ENCODE measurements around the gene SGK1. TPM values are rescaled to one million over a fixed set of nuclear protein-coding genes. Genes with fewer than 3 reads are reported as not detected.
"Not testable (repeated sequence)": the region's sequence is repeated elsewhere in the genome, so short reads cannot be mapped to it uniquely, and the experiment has no call there.

The SGK1 gene
- polyA plus RNA-seq, 10 donors: 24.1 to 42.8 (median 29.0) TPM

DNA sequence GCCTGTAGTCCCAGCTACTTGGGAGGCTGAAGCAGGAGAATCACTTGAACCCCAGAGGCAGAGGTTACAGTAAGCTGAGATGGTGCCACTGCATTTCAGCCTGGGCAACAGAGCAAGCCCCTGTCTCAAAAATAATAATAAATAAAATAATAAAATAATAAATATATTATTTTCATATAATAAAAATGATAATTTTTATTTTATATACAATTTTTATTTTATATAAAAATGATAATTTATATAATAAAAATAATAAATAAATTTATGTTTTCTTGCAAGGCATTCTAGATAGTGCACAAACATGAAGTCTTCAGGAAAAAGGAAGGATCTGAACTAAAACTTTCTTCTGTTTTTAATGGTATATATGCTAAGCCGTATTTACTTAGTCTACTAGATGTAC, 12.6 kb upstream of the SGK1 start:
- no peak for DNase-seq

- no peak for DNase-seq
Observed at GRCh38 chr6:134328792-134329191, 10.9 kb upstream of the SGK1 start.

GRCh38 chr6:134328138-134328537, 10.2 kb upstream of the SGK1 start:
- no peak for DNase-seq

DNA sequence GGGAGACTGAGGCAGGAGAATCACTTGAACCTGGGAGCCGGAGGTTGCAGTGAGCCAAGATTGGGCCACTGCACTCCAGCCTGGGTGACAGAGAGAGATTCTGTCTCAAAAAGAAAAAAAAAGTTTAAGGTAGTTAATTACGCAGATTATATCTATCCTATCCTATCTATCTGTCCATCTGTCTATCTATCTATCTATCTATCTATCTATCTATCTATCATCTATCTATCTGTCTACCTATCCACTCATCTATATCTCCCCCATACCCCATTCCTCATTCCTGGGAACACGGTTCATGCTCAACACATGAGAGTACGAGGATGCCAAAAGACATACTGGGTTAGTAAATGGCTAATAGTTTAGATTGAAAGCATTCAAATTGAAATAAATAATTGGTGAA, 8.3 kb upstream of the SGK1 start:
- not testable (repeated sequence) for DNase-seq

DNA sequence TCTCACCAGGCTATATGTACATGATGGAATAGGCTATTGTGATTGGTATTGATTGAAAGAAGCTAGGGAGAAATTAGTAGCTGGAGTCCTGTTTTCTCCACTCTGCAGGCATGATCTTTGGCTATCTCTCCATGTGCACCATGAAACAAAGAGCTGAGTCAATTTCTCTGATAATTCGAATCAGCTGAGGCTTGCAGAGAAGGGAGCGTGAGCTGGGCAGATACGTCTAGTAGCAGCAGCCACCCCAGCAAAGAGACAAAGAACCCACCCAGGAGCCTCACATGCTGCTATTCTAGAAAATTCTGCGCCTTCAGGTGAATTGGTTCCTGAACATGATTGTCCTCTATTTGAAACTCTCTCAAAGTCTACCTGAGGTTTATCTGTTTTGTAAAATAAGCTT, 6.9 kb upstream of the SGK1 start:
- no peak for DNase-seq

- DNase-seq: no peak
Observed at GRCh38 chr6:134324141-134324540, 6.2 kb upstream of the SGK1 start.

DNA sequence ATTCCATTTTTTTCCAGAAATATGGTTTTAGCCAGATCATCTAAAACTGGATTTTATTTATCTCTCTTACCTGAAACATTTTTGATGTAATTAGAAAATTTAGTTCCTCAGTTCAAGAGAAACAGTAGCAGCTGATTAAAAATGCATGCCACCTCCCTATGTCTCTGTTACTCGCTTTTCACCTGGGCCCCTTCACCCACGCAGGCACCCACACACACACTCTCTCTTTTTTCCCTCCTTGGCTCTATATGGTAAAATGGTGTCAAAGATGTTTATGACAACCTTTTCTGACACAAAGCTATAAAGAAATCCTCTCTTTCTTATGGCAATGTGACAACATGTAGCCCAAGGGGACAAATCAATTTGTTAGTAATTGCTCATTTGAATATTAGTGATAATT, 5.8 kb upstream of the SGK1 start:
- DNase-seq: no peak

DNA sequence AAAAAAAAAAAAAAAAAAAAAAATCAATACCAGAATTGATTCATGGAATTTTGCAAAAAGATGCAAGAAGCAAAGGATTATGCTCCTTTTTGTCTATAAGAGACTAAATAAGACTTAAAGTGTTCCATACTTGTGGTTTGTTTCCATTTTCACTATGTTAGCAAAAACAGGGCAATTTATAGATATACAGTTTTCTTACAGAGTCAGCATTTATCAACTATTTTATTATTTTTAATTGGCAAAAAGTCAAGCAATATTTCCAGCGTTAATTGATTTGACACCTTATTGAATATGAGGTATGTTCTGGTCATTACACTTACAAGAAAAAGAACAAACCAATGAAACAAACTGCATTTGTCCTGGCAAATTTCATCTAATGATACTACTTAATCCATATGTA, 5.4 kb upstream of the SGK1 start:
- DNase-seq: no peak

GRCh38 chr6:134322216-134322615, 4.3 kb upstream of the SGK1 start:
- no peak for DNase-seq

DNA sequence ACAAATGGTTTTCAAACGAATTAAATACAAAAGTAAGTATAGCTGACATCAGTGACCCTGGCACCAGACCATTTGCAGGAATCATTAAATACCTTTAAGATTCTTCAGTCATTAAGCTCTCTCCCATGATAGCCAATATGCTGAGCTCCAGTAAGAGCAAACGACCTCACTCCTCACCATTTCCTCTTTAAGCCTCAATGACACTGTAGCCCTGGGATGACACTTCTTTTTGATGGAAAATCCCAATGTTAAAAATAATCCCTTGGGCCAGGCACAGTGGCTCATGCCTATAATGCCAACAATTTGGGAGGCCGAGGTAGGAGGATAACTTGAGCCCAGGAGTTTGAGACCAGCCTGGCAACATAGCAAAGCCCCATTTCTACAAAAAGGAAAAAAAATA, 3.3 kb upstream of the SGK1 start:
- DNase-seq: no peak

- DNase-seq: not testable (repeated sequence)
Observed at GRCh38 chr6:134319686-134320085, 1.8 kb upstream of the SGK1 start.

- no peak for DNase-seq
Observed at GRCh38 chr6:134318974-134319281, 1.0 kb upstream of the SGK1 start.

DNA sequence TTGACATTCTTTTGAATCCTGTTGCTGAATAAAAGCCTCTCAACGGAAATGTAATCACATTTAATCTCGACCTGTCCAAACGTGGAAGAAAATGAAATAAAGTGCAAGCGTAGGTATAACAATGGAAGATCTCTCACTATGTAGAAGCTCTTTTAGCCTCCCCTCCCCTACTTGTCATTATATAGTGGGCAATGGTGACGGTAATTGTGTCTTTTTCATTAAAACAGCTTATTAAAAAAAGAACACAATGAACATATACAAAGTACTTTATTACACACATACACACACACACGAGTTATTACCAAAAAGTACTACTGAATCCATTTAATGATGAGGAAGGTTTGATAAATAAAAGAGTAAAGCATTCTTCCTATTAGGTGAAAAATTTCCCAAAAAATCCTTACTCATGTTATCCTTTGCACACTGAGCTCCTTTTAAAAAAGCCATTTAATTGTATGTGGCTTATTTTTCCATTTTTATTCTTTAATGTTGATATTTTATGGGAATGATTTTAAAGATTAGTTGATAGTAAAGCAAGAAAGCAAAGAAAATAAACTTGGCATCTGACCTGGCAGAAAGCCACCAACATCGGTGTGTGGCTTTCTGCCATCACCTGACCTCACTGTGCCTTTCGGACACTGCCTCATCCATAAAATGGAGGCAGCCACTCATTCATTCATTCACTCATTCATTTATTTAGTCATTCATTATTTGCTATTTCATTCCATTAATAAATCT, 493 bp upstream of the SGK1 start:
- no peak for DNase-seq

DNA sequence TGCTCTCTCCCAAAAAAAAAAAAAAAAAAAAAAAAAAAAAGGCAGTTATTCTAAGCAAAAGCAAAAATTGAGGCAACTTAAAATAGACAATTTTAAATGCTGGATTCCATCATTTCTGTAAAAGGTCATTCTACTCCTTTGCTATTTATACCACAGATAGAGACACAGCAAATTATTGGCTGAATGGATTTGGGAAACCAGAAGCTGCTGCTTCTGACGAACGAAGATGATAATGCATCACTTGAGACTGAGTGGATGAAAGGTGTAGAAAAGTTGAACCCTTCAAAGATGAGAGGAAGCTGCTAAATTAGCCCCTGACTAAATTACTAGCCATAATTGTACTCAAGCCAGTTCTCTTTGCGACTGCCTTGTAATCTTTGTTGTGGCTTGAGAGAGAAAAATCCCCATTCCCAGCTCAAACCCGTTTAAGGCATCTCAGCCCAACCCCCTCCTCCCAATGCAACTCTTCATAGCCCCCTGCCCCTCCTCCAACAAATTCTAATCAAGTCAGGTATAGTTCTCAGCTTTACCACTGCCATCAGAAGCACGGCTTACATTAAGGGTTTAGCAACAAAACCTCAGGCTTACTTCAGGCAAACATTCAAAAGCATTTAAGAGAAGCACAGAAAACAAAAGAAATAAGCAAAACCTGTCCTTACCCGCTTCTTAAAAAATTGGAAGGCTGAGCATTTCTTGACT, 1.0 kb downstream of the SGK1 start:
- DNase-seq: peak in 2 of 3 donors; percentile 8 to 23

DNA sequence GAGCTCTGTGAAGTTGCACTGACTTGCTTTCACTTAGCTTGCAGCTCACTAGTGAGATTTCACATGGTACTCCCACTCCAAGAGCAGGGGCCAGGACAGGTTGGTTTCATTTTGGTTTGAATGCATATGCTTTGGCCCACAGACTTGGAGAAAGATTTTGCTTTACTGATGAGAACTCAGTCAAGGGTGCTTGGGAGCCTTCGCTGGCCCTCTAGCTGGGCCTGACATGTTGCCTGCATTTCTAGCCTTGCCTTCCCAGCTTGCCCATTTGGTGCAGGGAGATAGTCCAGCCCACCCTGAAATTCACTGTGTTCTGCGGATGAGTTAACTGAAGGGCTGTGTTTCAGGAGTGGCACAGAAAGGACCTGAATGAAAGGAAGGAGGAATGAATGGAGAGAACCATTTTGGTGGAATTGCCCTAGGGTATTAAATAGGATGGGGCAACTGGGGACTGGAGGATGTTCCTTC, 1.9 kb downstream of the SGK1 start:
- no peak for DNase-seq

- no peak for DNase-seq
Observed at GRCh38 chr6:134315189-134315588, 2.7 kb downstream of the SGK1 start.

- no peak for DNase-seq
Observed at GRCh38 chr6:134314006-134314821, 3.7 kb downstream of the SGK1 start.

DNA sequence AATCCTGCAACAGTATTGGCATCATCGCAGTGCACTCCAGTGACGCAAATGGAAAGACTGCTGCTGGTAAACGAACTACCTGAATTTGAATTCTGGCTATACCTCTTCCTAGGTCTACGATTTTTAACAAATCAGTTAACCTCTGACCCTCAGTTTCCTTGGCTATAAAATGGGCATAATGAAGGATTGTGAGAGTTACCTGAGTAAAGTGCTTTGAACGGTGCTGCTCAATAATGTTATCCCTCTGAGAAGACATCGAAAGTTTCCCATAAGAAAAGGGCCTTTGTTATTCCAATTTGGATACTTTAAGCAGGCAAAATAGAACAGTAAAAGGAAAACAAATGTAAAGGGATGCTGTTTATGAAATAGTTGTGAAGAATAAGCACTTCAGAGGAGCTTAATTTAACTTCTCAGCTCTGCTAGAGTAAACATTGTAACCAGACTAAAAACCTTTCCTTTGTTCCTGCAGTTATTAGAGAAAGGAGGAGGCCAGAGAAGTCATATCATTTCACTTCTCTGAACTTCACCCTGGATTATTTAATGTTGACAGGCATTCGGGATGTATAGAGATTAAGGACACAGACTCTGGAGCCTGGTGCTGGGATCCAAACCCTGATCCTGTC, 5.8 kb downstream of the SGK1 start:
- no peak for DNase-seq

DNA sequence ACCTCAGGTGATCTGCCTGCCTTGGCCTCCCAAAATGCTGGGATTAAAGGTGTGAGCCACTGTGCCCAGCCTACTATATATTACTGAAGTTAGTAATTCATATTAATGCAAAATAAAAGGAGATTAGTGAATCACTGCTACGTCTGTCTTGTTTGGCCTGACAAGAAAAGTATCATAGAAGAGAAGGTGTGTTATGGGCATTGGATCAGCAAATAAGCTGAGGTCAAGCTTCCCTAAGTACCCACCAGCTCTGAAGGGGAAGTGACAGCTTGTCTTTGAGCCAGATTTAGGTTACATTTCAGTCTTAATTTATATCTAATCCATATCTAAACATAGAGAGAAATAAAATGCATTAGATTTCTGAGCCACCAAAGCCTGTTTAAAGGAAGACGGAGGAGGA, 7.1 kb downstream of the SGK1 start:
- no peak for DNase-seq

GRCh38 chr6:134309983-134310605, 7.8 kb downstream of the SGK1 start:
- DNase-seq: no peak

- no peak for DNase-seq
Observed at GRCh38 chr6:134309227-134309626, 8.7 kb downstream of the SGK1 start.

GRCh38 chr6:134308800-134309199, 9.1 kb downstream of the SGK1 start:
- DNase-seq: no peak

Data from muscle of back (tissue), 11 donors.